Measurements from ENCODE around the gene MYO7B. TPM values are rescaled to one million over a fixed set of nuclear protein-coding genes. Genes with fewer than 3 reads are reported as not detected.

The MYO7B gene
- total RNA-seq, 3 donors from 2014 or later, result 0.32 to 2.3 TPM; not detected in 1

- intact Hi-C loops (cut with DNase I; ENCODE audit: low total_unique reads), result no loop called here
- Histone ChIP-seq H3K4me3 (no peak overlapping the region), H3K9me3 (no peaks in the 10 kb centered on the region), H3K27ac (peak overlapping the region in 1 of 2 donors; percentile 61), H3K27me3 (no peaks in the 10 kb centered on the region), H3K36me3 (no peaks in the 10 kb centered on the region), H3K4me1 (no peaks in the 10 kb centered on the region)
- no peak for DNase-seq (ENCODE audit: low spot score in 2 of 2)
- TF ChIP-seq POLR2A (IDR thresholded peaks at IDR 0.05), result no peak
- TF ChIP-seq POLR2AphosphoS5 (IDR thresholded peaks at IDR 0.05), result no peak
- TF ChIP-seq, protein P1, sequence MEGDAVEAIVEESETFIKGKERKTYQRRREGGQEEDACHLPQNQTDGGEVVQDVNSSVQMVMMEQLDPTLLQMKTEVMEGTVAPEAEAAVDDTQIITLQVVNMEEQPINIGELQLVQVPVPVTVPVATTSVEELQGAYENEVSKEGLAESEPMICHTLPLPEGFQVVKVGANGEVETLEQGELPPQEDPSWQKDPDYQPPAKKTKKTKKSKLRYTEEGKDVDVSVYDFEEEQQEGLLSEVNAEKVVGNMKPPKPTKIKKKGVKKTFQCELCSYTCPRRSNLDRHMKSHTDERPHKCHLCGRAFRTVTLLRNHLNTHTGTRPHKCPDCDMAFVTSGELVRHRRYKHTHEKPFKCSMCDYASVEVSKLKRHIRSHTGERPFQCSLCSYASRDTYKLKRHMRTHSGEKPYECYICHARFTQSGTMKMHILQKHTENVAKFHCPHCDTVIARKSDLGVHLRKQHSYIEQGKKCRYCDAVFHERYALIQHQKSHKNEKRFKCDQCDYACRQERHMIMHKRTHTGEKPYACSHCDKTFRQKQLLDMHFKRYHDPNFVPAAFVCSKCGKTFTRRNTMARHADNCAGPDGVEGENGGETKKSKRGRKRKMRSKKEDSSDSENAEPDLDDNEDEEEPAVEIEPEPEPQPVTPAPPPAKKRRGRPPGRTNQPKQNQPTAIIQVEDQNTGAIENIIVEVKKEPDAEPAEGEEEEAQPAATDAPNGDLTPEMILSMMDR (IDR thresholded peaks at IDR 0.05), result no peak
These were observed 120.0 kb downstream of the MYO7B start for GRCh38 chr2:127655209-127656073.

DNA sequence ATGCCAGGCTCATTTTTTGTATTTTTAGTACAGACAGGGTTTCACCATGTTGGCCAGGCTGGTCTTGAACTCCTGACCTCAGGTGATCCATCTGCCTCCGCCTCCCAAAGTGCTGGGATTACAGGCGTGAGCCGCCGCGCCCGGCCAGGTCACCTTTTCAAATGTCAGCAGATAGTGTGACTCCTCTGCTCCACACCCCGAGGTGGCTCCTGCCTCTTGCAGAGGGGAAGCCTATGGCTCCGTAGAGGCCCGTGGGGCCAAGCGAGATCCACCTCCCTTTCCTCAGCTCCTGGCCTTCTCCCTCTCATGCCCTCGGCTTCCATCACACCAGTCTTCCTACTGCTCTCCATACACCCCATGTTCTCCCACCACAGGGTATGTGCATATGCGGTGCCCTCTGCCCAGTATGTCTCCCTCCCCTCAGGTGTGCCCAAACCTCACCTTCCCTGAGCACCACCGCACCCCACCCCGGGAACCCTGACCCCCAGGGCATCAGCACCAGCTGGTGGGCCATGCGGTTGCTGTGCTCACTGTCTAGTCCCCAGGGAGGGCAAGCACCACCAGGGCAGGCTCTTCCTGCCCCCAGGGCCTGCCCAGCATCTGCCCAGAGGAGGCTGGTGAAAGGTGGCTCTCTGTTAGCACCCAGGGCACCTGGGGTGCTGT is 121.2 kb downstream of the MYO7B start:
- Histone ChIP-seq H3K27ac (peak overlapping the region in 1 of 2 donors; percentile 52), H3K36me3 (no peaks in the 10 kb centered on the region), H3K27me3 (no peaks in the 10 kb centered on the region), H3K4me3 (no peak overlapping the region), H3K9me3 (no peaks in the 10 kb centered on the region), H3K4me1 (no peaks in the 10 kb centered on the region)
- no peak for DNase-seq (ENCODE audit: low spot score in 2 of 2)
- intact Hi-C loops (cut with DNase I; ENCODE audit: low total_unique reads), result no loop called here
- TF ChIP-seq, protein P1 (IDR thresholded peaks at IDR 0.05), result no peak
- TF ChIP-seq POLR2A (IDR thresholded peaks at IDR 0.05), result no peak
- TF ChIP-seq POLR2AphosphoS5 (IDR thresholded peaks at IDR 0.05), result no peak

DNA sequence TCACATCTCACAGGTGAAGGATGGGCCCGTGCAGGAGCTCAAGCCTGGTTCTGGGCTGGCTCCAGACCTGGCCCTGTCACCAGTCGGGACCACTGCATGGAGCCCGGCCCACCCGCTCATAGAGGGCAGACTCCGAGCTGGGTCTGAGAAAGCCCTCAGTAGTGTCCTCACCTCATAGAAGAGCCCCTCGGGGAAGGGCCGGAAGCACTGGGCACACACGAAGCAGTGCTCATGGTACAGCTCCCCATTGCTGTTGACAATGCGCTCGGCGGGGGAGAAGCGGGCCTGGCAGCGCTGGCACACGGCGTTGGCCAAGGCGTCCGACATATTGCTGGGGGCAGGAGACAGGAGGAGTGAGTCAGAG is 121.7 kb downstream of the MYO7B start:
- Histone ChIP-seq H3K27me3 (no peaks in the 10 kb centered on the region), H3K27ac (peak overlapping the region in 1 of 2 donors; percentile 52), H3K36me3 (no peaks in the 10 kb centered on the region), H3K9me3 (no peaks in the 10 kb centered on the region), H3K4me1 (peaks cover 0 to 3% of the 10 kb centered on the region in 2 donors), H3K4me3 (no peak overlapping the region)
- DNase-seq (ENCODE audit: low spot score in 2 of 2), result no peak
- TF ChIP-seq, protein P1 (IDR thresholded peaks at IDR 0.05), result no peak
- intact Hi-C loops (cut with DNase I; ENCODE audit: low total_unique reads), result no loop called here

DNA sequence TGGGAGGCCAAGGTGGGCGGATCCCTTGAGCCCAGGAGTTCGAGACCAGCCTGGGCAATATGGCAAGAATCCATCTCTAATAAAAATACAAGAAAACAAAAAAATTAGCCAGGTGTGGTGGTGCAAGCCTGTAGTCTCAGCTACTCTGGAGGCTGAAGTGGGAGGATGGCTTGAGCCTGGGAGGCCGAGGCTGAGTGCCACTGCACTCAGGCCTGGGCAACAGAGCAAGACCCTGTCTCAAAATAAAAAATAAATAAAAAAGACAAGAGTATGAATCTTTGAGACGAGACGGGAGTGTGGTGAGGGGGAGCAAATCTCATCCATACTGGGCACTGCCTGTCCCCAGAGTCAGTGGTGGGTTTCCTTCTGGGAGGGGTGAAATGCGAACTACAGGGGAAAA is 122.7 kb downstream of the MYO7B start:
- H3K27me3 ChIP-seq, result no peaks in the 10 kb centered on the region

More for the DNA sequence above, 122.7 kb downstream of the MYO7B start:
- peaks cover 0 to 4% of the 10 kb centered on the region in 2 donors for H3K4me1 ChIP-seq
- TF ChIP-seq POLR2AphosphoS5 (IDR thresholded peaks at IDR 0.05), result no peak
- TF ChIP-seq POLR2A (IDR thresholded peaks at IDR 0.05), result no peak
- TF ChIP-seq, protein P1 (IDR thresholded peaks at IDR 0.05), result no peak
- no peak overlapping the region for H3K4me3 ChIP-seq
- H3K9me3 ChIP-seq, result no peaks in the 10 kb centered on the region
- intact Hi-C loops (cut with DNase I; ENCODE audit: low total_unique reads), result no loop called here
- no peaks in the 10 kb centered on the region for H3K36me3 ChIP-seq
- DNase-seq (ENCODE audit: low spot score in 2 of 2), result no peak
- peak overlapping the region in 1 of 2 donors; percentile 75 for H3K27ac ChIP-seq

Data from breast epithelium (tissue), 4 donors.